Endothelial cell of umbilical vein (primary cell): Measurements from ENCODE around the gene INIP. TPM values are rescaled to one million over a fixed set of nuclear protein-coding genes. Genes with fewer than 3 reads are reported as not detected.

Source experiments
- BruUV-seq: library from RNA; stranded (reverse); fragments of 400-500 nt; replicated peaks from 2 replicates; lab custom pipeline; 2021; lab: Mats Ljungman, UMichigan
- CTCF ChIA-PET: fragments of 300-600, 350-600 bp; sonication (Branson Sonifier 250); formaldehyde crosslinking; loops from one replicate; lab custom pipeline; 2021; ENCODE audit warnings: antibody characterized with exemption, inconsistent platforms; lab: Charles Lee
- POLR2A ChIA-PET: fragments of 300-600, 350-600 bp; sonication (Branson Sonifier 250); formaldehyde crosslinking; loops from one replicate; lab custom pipeline; 2021; ENCODE audit warnings: antibody characterized with exemption, inconsistent platforms; lab: Charles Lee
- DNase-seq: peaks from one replicate; pipeline ENCODE4 v3.0.0-alpha.2; 2011; ENCODE audit warnings: low read depth, low spot score
- FAIRE-seq: peaks from 2 replicates; lab custom pipeline; 2011; peaks lifted over from hg19 to GRCh38; lab: Jason Lieb, UNC
- H2AFZ ChIP-seq: 2 replicates; pipeline ENCODE4 v1.6.0; 2012; ENCODE audit warnings: low read depth, low read length, control low read depth, inconsistent platforms
- H3K27ac ChIP-seq: 2 replicates; pipeline ENCODE4 v1.5.1; 2011; ENCODE audit warnings: low read depth, mild to moderate bottlenecking, control low read depth, low read length, moderate library complexity; ENCODE audit not compliant: insufficient read depth
- H3K27me3 ChIP-seq, 2 experiments: 2 replicates each; pipeline versions ENCODE4 v1.6.0 to v1.6.1; 2011; ENCODE audit warnings: low read length in 2 of 2, mixed read lengths in 1 of 2; ENCODE audit not compliant: control insufficient read depth in 2 of 2, insufficient read depth in 2 of 2
- H3K36me3 ChIP-seq, 2 experiments: 2 replicates in 1 of 2; 3 replicates in 1 of 2; pipeline ENCODE4 v1.5.1; 2011; ENCODE audit warnings: low read length in 2 of 2, mild to moderate bottlenecking in 1 of 2, moderate library complexity in 1 of 2; ENCODE audit not compliant: control insufficient read depth in 2 of 2, insufficient read depth in 2 of 2; ENCODE audit errors: extremely low read depth in 1 of 2
- H3K4me1 ChIP-seq: 3 replicates; pipeline ENCODE4 v1.5.1; 2011; ENCODE audit warnings: mild to moderate bottlenecking, low read length; ENCODE audit not compliant: control insufficient read depth, insufficient read depth; ENCODE audit errors: extremely low read depth
- H3K4me2 ChIP-seq: 2 replicates; pipeline ENCODE4 v1.6.1; 2011; ENCODE audit warnings: low read length, control low read depth, mixed read lengths; ENCODE audit not compliant: insufficient read depth
- H3K4me3 ChIP-seq, 3 experiments: fragments of 200-600 bp in 1 of 3; sonication (generic), shearing (Covaris generic) in 1 of 3; replicated peaks in 1 of 3; 2 replicates each; pipeline ENCODE4 v1.5.1; 2011 to 2016; ENCODE audit warnings: control low read depth in 3 of 3, low read length in 3 of 3, mild to moderate bottlenecking in 2 of 3, inconsistent platforms in 1 of 3, low read depth in 1 of 3, moderate library complexity in 1 of 3; ENCODE audit not compliant: insufficient read depth in 1 of 3
- H3K79me2 ChIP-seq: 2 replicates; pipeline ENCODE4 v1.6.0; 2012; ENCODE audit warnings: low read length, inconsistent platforms; ENCODE audit not compliant: control insufficient read depth, insufficient read depth
- H3K9ac ChIP-seq: replicated peaks from 2 replicates; pipeline ENCODE3; 2011; ENCODE audit warnings: low read length, control low read depth; ENCODE audit not compliant: insufficient read depth; ENCODE audit errors: extremely low read depth
- H3K9me1 ChIP-seq: replicated peaks from 3 replicates; pipeline ENCODE4 v1.6.0; 2011; ENCODE audit warnings: mild to moderate bottlenecking, low read length; ENCODE audit not compliant: control insufficient read depth, insufficient read depth; ENCODE audit errors: extremely low read depth
- H3K9me3 ChIP-seq: replicated peaks from 2 replicates; pipeline ENCODE4 v1.5.1; 2012; ENCODE audit warnings: low read length, inconsistent platforms; ENCODE audit not compliant: control insufficient read depth, insufficient read depth
- H4K20me1 ChIP-seq: replicated peaks from 2 replicates; pipeline ENCODE3; 2011; ENCODE audit warnings: mild to moderate bottlenecking, low read length; ENCODE audit not compliant: control insufficient read depth, insufficient read depth; ENCODE audit errors: extremely low read depth
- EZH2 ChIP-seq: IDR thresholded peaks from 2 replicates; pipeline ENCODE4 v1.6.1; 2012; ENCODE audit warnings: borderline replicate concordance, low read depth, mild to moderate bottlenecking, moderate library complexity, low read length, inconsistent platforms; ENCODE audit not compliant: severe bottlenecking
- FOS ChIP-seq: IDR thresholded peaks from 2 replicates; pipeline ENCODE4 v1.6.1; 2011; ENCODE audit warnings: mild to moderate bottlenecking, low read length, moderate library complexity, borderline replicate concordance; ENCODE audit not compliant: insufficient read depth
- GATA2 ChIP-seq: IDR thresholded peaks from 2 replicates; pipeline ENCODE4 v1.7.0; 2011; ENCODE audit warnings: low read depth, mild to moderate bottlenecking, moderate library complexity, mixed read lengths, low read length; ENCODE audit not compliant: insufficient read length, insufficient read depth
- JUN ChIP-seq: IDR thresholded peaks from 2 replicates; pipeline ENCODE4 v1.6.1; 2011; ENCODE audit warnings: borderline replicate concordance, low read depth; ENCODE audit not compliant: insufficient read length, insufficient read depth
- MYC ChIP-seq: IDR thresholded peaks from one replicate; pipeline ENCODE4 v1.6.1; 2011; ENCODE audit warnings: mild to moderate bottlenecking, low read depth, low read length
- POLR2A ChIP-seq: IDR thresholded peaks from 2 replicates; pipeline ENCODE4 v1.6.1; 2012; ENCODE audit warnings: low read depth, mild to moderate bottlenecking, control low read depth, low read length
- POLR2AphosphoS5 ChIP-seq: IDR thresholded peaks from 2 replicates; pipeline ENCODE4 v1.6.1; 2012; ENCODE audit warnings: low read depth, mild to moderate bottlenecking, control low read depth, low read length, moderate library complexity; ENCODE audit not compliant: insufficient read depth
- dilution Hi-C: fragments of 300-500 bp; cut with MboI; formaldehyde crosslinking; loops from one replicate; pipeline ENCODE4 v1.15.0; 2019; ENCODE audit warnings: low sequenced_read_pairs; ENCODE audit not compliant: extremely low pct_ligation_motif_present
- intact Hi-C: fragments of 100-400 bp; cut with micrococcal nuclease; formaldehyde crosslinking; loops from one replicate; pipeline ENCODE4 v1.10.0; 2022
- polyA plus RNA-seq, 4 experiments: library from polyadenylated mRNA; depleted of rRNA in 3 of 4; stranded (reverse) in 3 of 4; unstranded in 1 of 4; fragments of >200 nt; gene quantifications; 2 replicates each; pipeline versions ENCODE4 v1.2.1 to v1.2.3, GENCODE V29; 2011 to 2012; ENCODE audit warnings: missing spikeins in 1 of 4
- total RNA-seq: library from RNA; stranded (reverse); gene quantifications from 2 replicates; pipeline ENCODE4 v1.2.3, GENCODE V29; 2021
- TF ChIP-seq, protein P1 (sequence below), 2 donors: IDR thresholded peaks; 1 replicate in 1 of 2; 2 replicates in 1 of 2; pipeline ENCODE4 v1.5.1; 2011; ENCODE audit warnings: low read length in 2 of 2, mild to moderate bottlenecking in 2 of 2, moderate library complexity in 2 of 2, control low read depth in 1 of 2, inconsistent platforms in 1 of 2, low read depth in 1 of 2; ENCODE audit not compliant: insufficient read depth in 1 of 2; ENCODE audit errors: extremely low read depth in 1 of 2
- TF ChIP-seq, protein P2 (sequence below): IDR thresholded peaks from 2 replicates; pipeline ENCODE4 v1.6.1; 2011; ENCODE audit not compliant: insufficient read depth, insufficient read length

INIP gene
- total and polyA plus RNA-seq, 2 donors (not counting 3 experiments of a cell fraction or from before 2014, with no cell fraction given) = 12.3 to 25.7 TPM

DNA sequence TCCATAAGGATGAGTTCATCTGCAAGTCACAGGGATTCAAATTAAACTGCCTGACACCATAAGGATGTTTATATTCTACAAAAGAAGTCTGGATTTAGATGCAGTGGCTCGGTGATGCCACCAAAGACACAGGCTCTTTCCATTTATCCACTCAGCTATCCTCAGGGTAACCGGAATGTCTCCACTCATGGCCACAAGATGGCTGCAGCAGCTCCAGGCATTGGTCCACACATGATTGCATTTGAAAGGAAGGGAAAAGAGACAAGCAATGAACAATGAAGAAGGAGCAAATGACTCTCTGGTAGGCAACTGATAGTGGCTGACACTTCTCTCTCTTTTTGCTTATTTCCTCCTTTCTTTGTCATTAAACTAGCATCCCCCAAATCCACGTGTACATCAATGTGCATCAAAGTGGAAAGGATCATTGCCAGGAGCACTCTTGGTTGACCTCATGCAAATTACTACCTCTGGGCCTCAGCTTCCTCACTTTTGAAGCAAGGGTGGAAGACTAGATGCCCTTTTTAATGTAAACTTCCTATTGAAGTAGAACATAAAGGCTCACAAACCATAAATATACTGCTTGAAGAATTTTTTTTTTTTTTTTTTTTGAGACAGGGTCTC, 25.4 kb upstream of the INIP start:
- TF ChIP-seq POLR2A (no peak), EZH2 (no peak), JUN (no peak), FOS (no peak), GATA2 (no peak), POLR2AphosphoS5 (no peak), MYC (no peak)
- TF ChIP-seq, protein P1, sequence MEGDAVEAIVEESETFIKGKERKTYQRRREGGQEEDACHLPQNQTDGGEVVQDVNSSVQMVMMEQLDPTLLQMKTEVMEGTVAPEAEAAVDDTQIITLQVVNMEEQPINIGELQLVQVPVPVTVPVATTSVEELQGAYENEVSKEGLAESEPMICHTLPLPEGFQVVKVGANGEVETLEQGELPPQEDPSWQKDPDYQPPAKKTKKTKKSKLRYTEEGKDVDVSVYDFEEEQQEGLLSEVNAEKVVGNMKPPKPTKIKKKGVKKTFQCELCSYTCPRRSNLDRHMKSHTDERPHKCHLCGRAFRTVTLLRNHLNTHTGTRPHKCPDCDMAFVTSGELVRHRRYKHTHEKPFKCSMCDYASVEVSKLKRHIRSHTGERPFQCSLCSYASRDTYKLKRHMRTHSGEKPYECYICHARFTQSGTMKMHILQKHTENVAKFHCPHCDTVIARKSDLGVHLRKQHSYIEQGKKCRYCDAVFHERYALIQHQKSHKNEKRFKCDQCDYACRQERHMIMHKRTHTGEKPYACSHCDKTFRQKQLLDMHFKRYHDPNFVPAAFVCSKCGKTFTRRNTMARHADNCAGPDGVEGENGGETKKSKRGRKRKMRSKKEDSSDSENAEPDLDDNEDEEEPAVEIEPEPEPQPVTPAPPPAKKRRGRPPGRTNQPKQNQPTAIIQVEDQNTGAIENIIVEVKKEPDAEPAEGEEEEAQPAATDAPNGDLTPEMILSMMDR (IDR thresholded peaks at IDR 0.05; ENCODE audit: extremely low read depth in 1 of 2, insufficient read depth in 1 of 2, low read depth in 1 of 2, low read length in 2 of 2) = no peak
- TF ChIP-seq, protein P2, sequence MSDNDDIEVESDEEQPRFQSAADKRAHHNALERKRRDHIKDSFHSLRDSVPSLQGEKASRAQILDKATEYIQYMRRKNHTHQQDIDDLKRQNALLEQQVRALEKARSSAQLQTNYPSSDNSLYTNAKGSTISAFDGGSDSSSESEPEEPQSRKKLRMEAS = no peak
- H3K4me1 ChIP-seq = no peaks in the 10 kb centered on the region
- DNase-seq = no peak
- H2AFZ ChIP-seq = no peak overlapping the region
- intact Hi-C loops (loop anchor here (1.0 kb wide), 1 partner anchor 77 kb away; no protein-coding TSS in a partner anchor), dilution Hi-C loops (no loop called here)
- no peaks in the 10 kb centered on the region for H3K79me2 ChIP-seq
- no peak overlapping the region for H3K4me2 ChIP-seq
- H3K9ac ChIP-seq = no peak overlapping the region
- no peak overlapping the region for H3K4me3 ChIP-seq
- H3K27me3 ChIP-seq = no peaks in the 10 kb centered on the region
- ChIA-PET POLR2A (no interaction called here), CTCF (interaction anchor here (0.6 to 1.5 kb wide), 3 partner anchors 11 to 50 kb away, joined by 3 to 4 read pairs (median 4); no protein-coding TSS in a partner anchor)
- no peaks in the 10 kb centered on the region for H3K9me1 ChIP-seq
- no peaks in the 10 kb centered on the region for H3K36me3 ChIP-seq
- H3K27ac ChIP-seq = no peak overlapping the region
- no peak for FAIRE-seq
- H4K20me1 ChIP-seq = no peaks in the 10 kb centered on the region
- no TSS peak for BruUV-seq
- no peaks in the 10 kb centered on the region for H3K9me3 ChIP-seq
